Measurements from ENCODE around the gene KLF7. TPM values are rescaled to one million over a fixed set of nuclear protein-coding genes. Genes with fewer than 3 reads are reported as not detected.

KLF7 gene
- total RNA-seq, 1 experiment from 2014 or later, result 15.4 TPM

DNA sequence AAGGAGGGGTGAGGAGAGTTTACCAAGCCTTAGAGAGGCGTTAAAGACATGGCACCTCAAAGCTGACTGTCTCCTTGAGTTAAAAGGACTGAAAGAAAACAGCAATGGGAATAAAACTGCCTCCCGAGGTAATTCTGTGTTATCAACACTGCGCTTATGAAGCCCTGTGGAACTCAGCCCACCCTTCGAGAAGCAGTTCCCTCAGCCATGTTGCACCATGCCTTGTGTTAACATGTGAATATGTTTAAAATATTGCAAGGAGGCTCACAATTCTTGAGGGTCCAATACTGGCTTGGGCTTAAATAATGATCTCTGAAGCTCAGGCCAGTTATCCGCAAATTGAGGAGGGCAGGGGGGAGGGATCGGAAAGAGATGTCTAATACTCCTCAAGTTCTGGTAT lies 14.7 kb downstream of the KLF7 start (continued):
- TF ChIP-seq, protein P1, sequence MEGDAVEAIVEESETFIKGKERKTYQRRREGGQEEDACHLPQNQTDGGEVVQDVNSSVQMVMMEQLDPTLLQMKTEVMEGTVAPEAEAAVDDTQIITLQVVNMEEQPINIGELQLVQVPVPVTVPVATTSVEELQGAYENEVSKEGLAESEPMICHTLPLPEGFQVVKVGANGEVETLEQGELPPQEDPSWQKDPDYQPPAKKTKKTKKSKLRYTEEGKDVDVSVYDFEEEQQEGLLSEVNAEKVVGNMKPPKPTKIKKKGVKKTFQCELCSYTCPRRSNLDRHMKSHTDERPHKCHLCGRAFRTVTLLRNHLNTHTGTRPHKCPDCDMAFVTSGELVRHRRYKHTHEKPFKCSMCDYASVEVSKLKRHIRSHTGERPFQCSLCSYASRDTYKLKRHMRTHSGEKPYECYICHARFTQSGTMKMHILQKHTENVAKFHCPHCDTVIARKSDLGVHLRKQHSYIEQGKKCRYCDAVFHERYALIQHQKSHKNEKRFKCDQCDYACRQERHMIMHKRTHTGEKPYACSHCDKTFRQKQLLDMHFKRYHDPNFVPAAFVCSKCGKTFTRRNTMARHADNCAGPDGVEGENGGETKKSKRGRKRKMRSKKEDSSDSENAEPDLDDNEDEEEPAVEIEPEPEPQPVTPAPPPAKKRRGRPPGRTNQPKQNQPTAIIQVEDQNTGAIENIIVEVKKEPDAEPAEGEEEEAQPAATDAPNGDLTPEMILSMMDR (IDR thresholded peaks at IDR 0.05 in 2 of 3, conservative IDR thresholded peaks at IDR 0.05 in 1 of 3; ENCODE audit: borderline replicate concordance in 1 of 3, insufficient read depth in 1 of 3, low read depth in 2 of 3, low read length in 2 of 3), result no peak
- no peak for TF ChIP-seq CBX3 (IDR thresholded peaks at IDR 0.05; ENCODE audit: low read depth)

DNA sequence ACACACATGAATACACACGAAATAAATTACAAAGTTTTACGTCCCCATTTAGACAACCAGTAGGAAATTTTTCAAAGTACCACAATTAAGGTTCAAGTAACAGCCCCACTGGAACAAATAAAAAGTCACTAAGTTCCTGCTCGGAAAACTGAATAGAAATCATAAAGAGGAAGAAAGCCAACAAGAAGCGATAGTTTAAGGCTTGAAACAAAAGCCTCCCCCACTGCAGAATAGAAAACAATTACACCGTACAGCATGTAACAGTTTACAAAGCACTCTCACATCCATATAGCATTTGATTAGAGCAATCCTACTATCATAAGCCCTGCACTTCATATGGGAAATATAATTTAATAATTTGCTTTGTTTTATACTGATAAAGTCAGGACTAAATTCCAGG lies 15.5 kb downstream of the KLF7 start:
- no peaks in the 10 kb centered on the region for H3K27me3 ChIP-seq (ENCODE audit: insufficient read depth, low read length)
- TF ChIP-seq RAD21 (IDR thresholded peaks at IDR 0.05; ENCODE audit: low read depth) (no peak), EGR1 (IDR thresholded peaks at IDR 0.05; ENCODE audit: low read depth) (no peak), JUND (IDR thresholded peaks at IDR 0.05) (no peak), CBX3 (IDR thresholded peaks at IDR 0.05; ENCODE audit: low read depth) (no peak), SP1 (IDR thresholded peaks at IDR 0.05; ENCODE audit: low read depth) (no peak), POLR2A (IDR thresholded peaks at IDR 0.05; ENCODE audit: borderline replicate concordance, extremely low read depth, insufficient read depth, insufficient read length) (no peak), CEBPB (IDR thresholded peaks at IDR 0.05; ENCODE audit: low read depth) (no peak), TCF7L2 (IDR thresholded peaks at IDR 0.05; ENCODE audit: borderline replicate concordance, extremely low read depth, insufficient read depth, insufficient read length) (no peak), YY1 (IDR thresholded peaks at IDR 0.05; ENCODE audit: extremely low read depth, insufficient replicate concordance, low read depth, low read length) (no peak), ELF1 (IDR thresholded peaks at IDR 0.05; ENCODE audit: borderline replicate concordance, low read depth) (no peak)
- TF ChIP-seq, protein P2, sequence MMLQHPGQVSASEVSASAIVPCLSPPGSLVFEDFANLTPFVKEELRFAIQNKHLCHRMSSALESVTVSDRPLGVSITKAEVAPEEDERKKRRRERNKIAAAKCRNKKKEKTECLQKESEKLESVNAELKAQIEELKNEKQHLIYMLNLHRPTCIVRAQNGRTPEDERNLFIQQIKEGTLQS (IDR thresholded peaks at IDR 0.05), result no peak
- TF ChIP-seq, protein P3, sequence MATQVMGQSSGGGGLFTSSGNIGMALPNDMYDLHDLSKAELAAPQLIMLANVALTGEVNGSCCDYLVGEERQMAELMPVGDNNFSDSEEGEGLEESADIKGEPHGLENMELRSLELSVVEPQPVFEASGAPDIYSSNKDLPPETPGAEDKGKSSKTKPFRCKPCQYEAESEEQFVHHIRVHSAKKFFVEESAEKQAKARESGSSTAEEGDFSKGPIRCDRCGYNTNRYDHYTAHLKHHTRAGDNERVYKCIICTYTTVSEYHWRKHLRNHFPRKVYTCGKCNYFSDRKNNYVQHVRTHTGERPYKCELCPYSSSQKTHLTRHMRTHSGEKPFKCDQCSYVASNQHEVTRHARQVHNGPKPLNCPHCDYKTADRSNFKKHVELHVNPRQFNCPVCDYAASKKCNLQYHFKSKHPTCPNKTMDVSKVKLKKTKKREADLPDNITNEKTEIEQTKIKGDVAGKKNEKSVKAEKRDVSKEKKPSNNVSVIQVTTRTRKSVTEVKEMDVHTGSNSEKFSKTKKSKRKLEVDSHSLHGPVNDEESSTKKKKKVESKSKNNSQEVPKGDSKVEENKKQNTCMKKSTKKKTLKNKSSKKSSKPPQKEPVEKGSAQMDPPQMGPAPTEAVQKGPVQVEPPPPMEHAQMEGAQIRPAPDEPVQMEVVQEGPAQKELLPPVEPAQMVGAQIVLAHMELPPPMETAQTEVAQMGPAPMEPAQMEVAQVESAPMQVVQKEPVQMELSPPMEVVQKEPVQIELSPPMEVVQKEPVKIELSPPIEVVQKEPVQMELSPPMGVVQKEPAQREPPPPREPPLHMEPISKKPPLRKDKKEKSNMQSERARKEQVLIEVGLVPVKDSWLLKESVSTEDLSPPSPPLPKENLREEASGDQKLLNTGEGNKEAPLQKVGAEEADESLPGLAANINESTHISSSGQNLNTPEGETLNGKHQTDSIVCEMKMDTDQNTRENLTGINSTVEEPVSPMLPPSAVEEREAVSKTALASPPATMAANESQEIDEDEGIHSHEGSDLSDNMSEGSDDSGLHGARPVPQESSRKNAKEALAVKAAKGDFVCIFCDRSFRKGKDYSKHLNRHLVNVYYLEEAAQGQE (IDR thresholded peaks at IDR 0.05; ENCODE audit: low read depth), result no peak
- no peaks in the 10 kb centered on the region for H3K79me2 ChIP-seq (ENCODE audit: insufficient read depth, low read length)
- no TSS peak for BruUV-seq (replicated peaks)
- H3K4me3 ChIP-seq (replicated peaks in 1 of 2; ENCODE audit: low read depth in 1 of 2, low read length in 2 of 2), result no peak overlapping the region
- no peaks in the 10 kb centered on the region for H3K9me3 ChIP-seq (ENCODE audit: control insufficient read depth in 1 of 2, insufficient read depth in 1 of 2, low read depth in 1 of 2, low read length in 2 of 2)
- no peak overlapping the region for H3K27ac ChIP-seq (ENCODE audit: low read depth, low read length)
- ChIA-PET RAD21 (ENCODE audit: low non-redundant PET in 1 of 2, low total read pairs in 2 of 2, uncharacterized antibody in 2 of 2, unreplicated experiment in 2 of 2) (no interaction called here), CTCF (no interaction called here), POLR2A (no interaction called here)
- peaks cover 0 to 3% of the 10 kb centered on the region in 2 experiments; a peak in 1 of 4 replicates for H3K4me1 ChIP-seq (ENCODE audit: control insufficient read depth in 1 of 2, insufficient read depth in 2 of 2, low read length in 2 of 2)
- ATAC-seq (no peak), DNase-seq (ENCODE audit: low read depth, low spot score) (no peak)
- intact Hi-C loops (cut with micrococcal nuclease), result no loop called here
- no peak overlapping the region for H3K4me2 ChIP-seq (ENCODE audit: low read length)
- H2AFZ ChIP-seq (ENCODE audit: low read depth, low read length, poor library complexity, severe bottlenecking), result no peak overlapping the region
- H3K9ac ChIP-seq (ENCODE audit: low read length), result no peak overlapping the region
- H3K9me2 ChIP-seq (ENCODE audit: insufficient read depth), result no peaks in the 10 kb centered on the region
- H4K20me1 ChIP-seq (ENCODE audit: insufficient read depth), result no peaks in the 10 kb centered on the region
- no peaks in the 10 kb centered on the region for H3K36me3 ChIP-seq (ENCODE audit: control insufficient read depth in 1 of 2, insufficient read depth in 2 of 2, low read length in 2 of 2)
